Heart right ventricle (tissue), 16 donors: ENCODE results near the gene P2RX3. TPM values are rescaled to one million over a fixed set of nuclear protein-coding genes. Genes with fewer than 3 reads are reported as not detected.

Source experiments
- ATAC-seq, 8 donors: fragments of 200-7000 bp; cut with Tn5 transposase; one replicate each; pipeline ENCODE4 v1.9.1; 2020; ENCODE audit warnings: mild to moderate bottlenecking in 8 of 8, moderate library complexity in 8 of 8, moderate number of reproducible peaks in 1 of 8
- DNase-seq, 2 donors: peaks; one replicate each; pipeline ENCODE4 v3.0.0-alpha.2; 2020
- H3K27ac ChIP-seq, 10 donors: fragments of 200-600 bp; sonication (generic) in 2 of 10; one replicate each; pipeline versions ENCODE4 v1.5.0 to v1.8.0; 2020 to 2022; ENCODE audit warnings: mild to moderate bottlenecking in 3 of 10
- H3K27me3 ChIP-seq, 7 donors: fragments of 200-600 bp; one replicate each; pipeline ENCODE4 v1.8.0; 2021 to 2022; ENCODE audit warnings: mild to moderate bottlenecking in 2 of 7
- H3K36me3 ChIP-seq, 9 donors: fragments of 200-600 bp; sonication (generic) in 1 of 9; one replicate each; pipeline versions ENCODE4 v1.5.0 to v1.8.0; 2020 to 2022; ENCODE audit warnings: mild to moderate bottlenecking in 2 of 9
- H3K4me1 ChIP-seq, 9 donors: fragments of 200-600 bp; sonication (generic) in 1 of 9; one replicate each; pipeline versions ENCODE4 v1.5.0 to v1.8.0; 2020 to 2022; ENCODE audit warnings: mild to moderate bottlenecking in 4 of 9
- H3K4me3 ChIP-seq, 10 donors: fragments of 200-600 bp; sonication (generic) in 2 of 10; one replicate each; pipeline versions ENCODE4 v1.5.0 to v1.8.0; 2020 to 2022; ENCODE audit warnings: mild to moderate bottlenecking in 7 of 10, moderate library complexity in 2 of 10
- H3K9me3 ChIP-seq, 11 donors: fragments of 200-600 bp in 10 of 11; sonication (generic) in 2 of 11; one replicate each; pipeline versions ENCODE4 v1.5.0 to v1.8.0; 2013 to 2022; ENCODE audit warnings: mild to moderate bottlenecking in 2 of 11, control low read depth in 1 of 11, moderate library complexity in 1 of 11
- CTCF ChIP-seq, 9 donors: fragments of 200-600 bp; sonication (generic) in 2 of 9; IDR thresholded peaks; one replicate each; pipeline versions ENCODE4 v1.5.0 to v1.8.0; 2021 to 2022; ENCODE audit warnings: antibody characterized with exemption in 9 of 9, mild to moderate bottlenecking in 5 of 9, moderate library complexity in 1 of 9
- WGBS, 2 donors: extraction: QIAGEN DNeasy Blood & Tissue Kit; methylation state at CpG; one replicate each; pipeline ENCODE4 v1.1.7; 2013; ENCODE audit warnings: inconsistent platforms in 1 of 2; 5-methylcytosine and 5-hydroxymethylcytosine counted together
- intact Hi-C, 10 donors: fragments of 100-400 bp; cut with DNase I; formaldehyde crosslinking; loops; one replicate each; pipeline versions ENCODE4 v1.11.1 to v1.14.2; 2022
- polyA plus RNA-seq, 2 donors: library from polyadenylated mRNA; stranded (reverse); fragments of 200-250 nt; gene quantifications; one replicate each; pipeline ENCODE4 v1.2.3, GENCODE V29; 2013
- total RNA-seq, 10 donors: library from RNA; stranded (reverse); fragmentation: NEBNext Ultra II Directional in 3 of 10; extraction: Animal tissue kit (Norgen Biotek cat#: 25700) in 3 of 10; gene quantifications; one replicate each; pipeline versions ENCODE4 v1.2.1 to v1.2.4, GENCODE V29; 2021 to 2023
- donor health status: Arrhythmogenic right ventricular cardiomyopathy.
- donor health status: ischemic (EF 13 %, LVEDD 7.1; RV severe dilation, severe dysfunction).
- donor health status: healthy with polysubstance abuse.
- donor health status: DM: no; HTN: yes; CAD: no.
- donor health status: DM: no; HTN: no; CAD: no.
- donor health status: ischemic (EF 25% LVEDD 6.9; RV normal size, moderate dysfunction).
- donor health status: ischemic (EF 25% LVEDD 5.7; RV mildly dilated, moderate dysfunction).
- donor health status: healthy.
- donor health status: DM: yes; HTN: yes; CAD: no.
- donor health status: Ischemic cardiomyopathy.
- donor health status: ischemic (EF 35%, LVEDD 5.7; RV mildly dilated, moderate dysfunction).
- donor health status: nonischemic (EF 11% LVEDD 7.7; RV severe dilation, severe dysfunction).
- donor health status: DM: yes; HTN: yes; CAD: no.
- donor health status: PGD.
- donor health status: ischemic (EF 29% LVEDD 5.4; RV normal size, mild dysfunction).
- donor health status: nonischemic (EF 23%, LVEDD 6.1; RV moderate dilation, normal function).

The P2RX3 gene
- total and polyA plus RNA-seq, 12 donors = 0.32 to 5.1 (median 1.4) TPM

DNA sequence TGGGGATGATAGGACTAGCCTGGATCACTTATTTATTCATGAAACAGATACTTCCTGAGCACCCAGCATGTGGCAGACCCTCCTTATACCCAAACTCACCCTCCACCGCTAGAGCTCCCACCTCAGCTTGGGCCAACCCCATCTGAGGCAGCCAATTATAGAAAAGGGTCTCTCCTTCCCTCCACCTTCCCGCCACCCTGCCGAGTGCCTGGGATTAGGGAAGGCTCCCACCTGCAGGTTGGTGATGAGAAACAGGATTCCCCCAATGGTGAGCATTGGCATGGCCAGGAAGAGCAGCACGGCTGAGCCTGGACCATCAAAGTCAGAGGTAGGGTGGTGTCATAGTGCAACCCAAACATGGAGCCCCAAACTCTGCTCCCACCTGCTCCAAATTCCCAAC is 82.9 kb downstream of the P2RX3 start:
- no peak for DNase-seq
- TF ChIP-seq CTCF (IDR thresholded peaks at IDR 0.05) = no peak
- no peak for ATAC-seq
- peaks cover 0 to 92% (median 41%) of the 10 kb centered on the region in 9 donors for H3K36me3 ChIP-seq
- H3K9me3 ChIP-seq = no peaks in the 10 kb centered on the region
- 89 to 91% methylated on average over 4 of the region's 4 CpGs for WGBS, 2 donors
- intact Hi-C loops = loop anchor here in 1 of 10 donors (5.0 kb wide), 1 partner anchor 69 kb away; no protein-coding TSS in a partner anchor
- peaks cover 20 to 59% (median 36%) of the 10 kb centered on the region in 9 donors for H3K4me1 ChIP-seq
- no peaks in the 10 kb centered on the region for H3K27me3 ChIP-seq
- H3K4me3 ChIP-seq = no peak overlapping the region
- H3K27ac ChIP-seq = no peak overlapping the region

- peaks cover 24 to 65% (median 41%) of the 10 kb centered on the region in 9 donors for H3K4me1 ChIP-seq
- H3K9me3 ChIP-seq = no peaks in the 10 kb centered on the region
- H3K27me3 ChIP-seq = no peaks in the 10 kb centered on the region
- TF ChIP-seq CTCF (IDR thresholded peaks at IDR 0.05) = no peak
- peaks cover 0 to 85% (median 39%) of the 10 kb centered on the region in 9 donors for H3K36me3 ChIP-seq
- intact Hi-C loops = loop anchor here in 1 of 10 donors (5.0 kb wide), 1 partner anchor 70 kb away; no protein-coding TSS in a partner anchor
- H3K27ac ChIP-seq = peak overlapping the region in 2 of 10 donors; percentile 6 to 10
- no peak for ATAC-seq
- no peak overlapping the region for H3K4me3 ChIP-seq
- DNase-seq = no peak
These were observed 83.7 kb downstream of the P2RX3 start for GRCh38 chr11:57421805-57422204.

Other genes with a start within 250 kb of the P2RX3 start
- gene LRRC55, start 156.4 kb upstream of the P2RX3 start, total RNA-seq = under 1 TPM in 9 of 10 donors, not detected in 1; 0.05 to 0.53 (median 0.29) TPM
- under 1 TPM; 0.04 to 0.07 TPM for gene LRRC55, start 156.4 kb upstream of the P2RX3 start, polyA plus RNA-seq
- 10 to 100 TPM in 7 of 10 donors, 1 to 10 TPM in 3; 7.5 to 39.3 (median 13.9) TPM for gene APLNR, start 101.1 kb upstream of the P2RX3 start, total RNA-seq
- 1 to 10 TPM; 2.0 to 7.2 TPM for gene APLNR, start 101.1 kb upstream of the P2RX3 start, polyA plus RNA-seq
- gene TNKS1BP1, start 13.4 kb upstream of the P2RX3 start, total RNA-seq = 10 to 100 TPM; 19.9 to 53.8 (median 34.3) TPM
- gene TNKS1BP1, start 13.4 kb upstream of the P2RX3 start, polyA plus RNA-seq = 100 to 1,000 TPM in 1 of 2 donors, 10 to 100 TPM in 1; 39.6 to 118 TPM
- gene SSRP1, start 2.5 kb upstream of the P2RX3 start, total RNA-seq = 10 to 100 TPM; 30.5 to 44.9 (median 35.4) TPM
- 10 to 100 TPM; 22.6 to 73.2 TPM for gene SSRP1, start 2.5 kb upstream of the P2RX3 start, polyA plus RNA-seq
- not detected for gene PRG3, start 42.8 kb downstream of the P2RX3 start, total RNA-seq
- gene PRG3, start 42.8 kb downstream of the P2RX3 start, polyA plus RNA-seq = not detected
- gene PRG2, start 52.3 kb downstream of the P2RX3 start, total RNA-seq = under 1 TPM in 1 of 10 donors, not detected in 9; 0.49 TPM
- gene PRG2, start 52.3 kb downstream of the P2RX3 start, polyA plus RNA-seq = not detected
- gene SLC43A3, start 88.8 kb downstream of the P2RX3 start, total RNA-seq = 10 to 100 TPM; 12.1 to 36.2 (median 19.8) TPM
- 10 to 100 TPM; 16.6 to 24.7 TPM for gene SLC43A3, start 88.8 kb downstream of the P2RX3 start, polyA plus RNA-seq
- 1 to 10 TPM in 3 of 10 donors, under 1 TPM in 7; 0.33 to 1.5 (median 0.87) TPM for gene RTN4RL2, start 122.2 kb downstream of the P2RX3 start, total RNA-seq
- 1 to 10 TPM in 1 of 2 donors, under 1 TPM in 1; 0.88 to 1.3 TPM for gene RTN4RL2, start 122.2 kb downstream of the P2RX3 start, polyA plus RNA-seq
- 1 to 10 TPM; 3.4 to 8.9 (median 4.7) TPM for gene SLC43A1, start 177.3 kb downstream of the P2RX3 start, total RNA-seq
- 10 to 100 TPM in 1 of 2 donors, 1 to 10 TPM in 1; 6.7 to 16.5 TPM for gene SLC43A1, start 177.3 kb downstream of the P2RX3 start, polyA plus RNA-seq
- gene TIMM10, start 192.4 kb downstream of the P2RX3 start, total RNA-seq = 10 to 100 TPM; 38.0 to 76.6 (median 51.5) TPM
- 100 to 1,000 TPM in 1 of 2 donors, 10 to 100 TPM in 1; 22.9 to 163 TPM for gene TIMM10, start 192.4 kb downstream of the P2RX3 start, polyA plus RNA-seq
- gene SMTNL1, start 199.2 kb downstream of the P2RX3 start, total RNA-seq = not detected
- gene SMTNL1, start 199.2 kb downstream of the P2RX3 start, polyA plus RNA-seq = not detected
- gene UBE2L6, start 229.3 kb downstream of the P2RX3 start, total RNA-seq = 100 to 1,000 TPM in 1 of 10 donors, 10 to 100 TPM in 8, 1 to 10 TPM in 1; 9.7 to 156 (median 17.7) TPM
- 10 to 100 TPM; 14.1 to 19.3 TPM for gene UBE2L6, start 229.3 kb downstream of the P2RX3 start, polyA plus RNA-seq